GM12892 (cell line): ENCODE results near the gene TMEM217.

Source experiments
- POLR2A ChIP-seq: IDR thresholded peaks from 2 replicates; pipeline ENCODE4 v1.6.1; 2011; ENCODE audit warnings: low read depth, low read length, control low read depth
- POLR2AphosphoS5 ChIP-seq: IDR thresholded peaks from 2 replicates; pipeline ENCODE4 v1.6.1; 2011; ENCODE audit warnings: low read depth, low read length, control low read depth
- TAF1 ChIP-seq: IDR thresholded peaks from 2 replicates; pipeline ENCODE4 v1.6.1; 2011; ENCODE audit warnings: low read depth, mild to moderate bottlenecking, control low read depth, low read length, borderline replicate concordance

DNA sequence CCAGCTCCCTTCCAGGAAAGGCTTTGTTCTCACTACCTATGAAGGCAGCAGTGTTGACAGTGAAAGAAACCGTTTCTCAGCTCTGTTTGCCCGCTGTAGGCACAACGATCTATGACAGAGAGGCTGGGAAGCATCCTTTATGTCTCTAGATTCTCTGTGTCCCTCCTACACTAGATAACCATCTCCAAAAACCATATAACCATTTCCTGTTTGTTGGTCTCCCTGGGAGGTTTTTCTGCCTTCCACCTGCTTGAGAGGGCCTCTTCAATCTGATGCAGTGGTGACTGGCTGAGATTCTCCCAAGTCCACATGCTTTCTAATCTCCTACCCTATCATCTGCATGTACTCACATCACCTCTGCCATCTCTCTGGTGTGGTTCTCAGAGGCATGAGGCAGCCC lies 32.0 kb upstream of the TMEM217 start:
- TF ChIP-seq POLR2A (no peak), TAF1 (no peak), POLR2AphosphoS5 (no peak)
